Testis (tissue), 2 donors: ENCODE measurements around the gene C5orf58.

Source experiments
- CTCF ChIP-seq, 3 experiments: fragments of 450-650 bp in 2 of 3; fragments of 200-600 bp in 1 of 3; sonication (generic) in 1 of 3; IDR thresholded peaks; one replicate each; pipeline ENCODE4 v1.5.1; 2016 to 2019; ENCODE audit warnings: antibody characterized with exemption in 3 of 3, mild to moderate bottlenecking in 2 of 3, moderate library complexity in 1 of 3
- POLR2A ChIP-seq: fragments of 450-650 bp; IDR thresholded peaks from one replicate; pipeline ENCODE4 v1.6.1; 2017; ENCODE audit warnings: antibody characterized with exemption, mild to moderate bottlenecking, moderate library complexity

- TF ChIP-seq CTCF (IDR thresholded peaks at IDR 0.05) (no peak), POLR2A (no peak)
Measured at GRCh38 chr5:170184737-170185136, 48.0 kb upstream of the C5orf58 start.
